Caco-2 (cell line): ENCODE data around the gene PPP1R37. TPM values are rescaled to one million over a fixed set of nuclear protein-coding genes. Genes with fewer than 3 reads are reported as not detected.

ENCODE experiments used
- BruUV-seq: library from RNA; stranded (reverse); fragments of 400-500 nt; replicated peaks from 2 replicates; lab custom pipeline; 2021; lab: Mats Ljungman, UMichigan
- CTCF ChIA-PET: fragments of 300-600 bp; sonication (Branson Sonifier 250); formaldehyde crosslinking; loops from one replicate; lab custom pipeline; 2022; ENCODE audit warnings: antibody characterized with exemption; lab: Charles Lee
- POLR2A ChIA-PET: fragments of 300-600 bp; sonication (Branson Sonifier 250); formaldehyde crosslinking; loops from one replicate; lab custom pipeline; 2022; ENCODE audit warnings: antibody characterized with exemption; lab: Charles Lee
- DNase-seq, 2 experiments: peaks; one replicate each; pipeline versions ENCODE4 v3.0.0 to v3.0.0-alpha.2; 2020 to 2022
- H3K27me3 ChIP-seq: replicated peaks from 2 replicates; pipeline ENCODE4 v1.6.0; 2011; ENCODE audit warnings: low read length; ENCODE audit not compliant: control insufficient read depth, insufficient read depth
- H3K36me3 ChIP-seq: 2 replicates; pipeline ENCODE4 v1.5.1; 2011; ENCODE audit warnings: low read length; ENCODE audit not compliant: control insufficient read depth, insufficient read depth
- H3K4me1 ChIP-seq: fragments of 250-450 bp; sonication (Bioruptor Pico); 2 replicates; pipeline ENCODE4 v1.5.1; 2020; ENCODE audit warnings: mild to moderate bottlenecking
- H3K4me3 ChIP-seq: 2 replicates; pipeline ENCODE4 v1.5.1; 2011; ENCODE audit warnings: low read depth, mild to moderate bottlenecking, control low read depth, low read length
- H3K9me3 ChIP-seq: fragments of 250-450 bp; sonication (Bioruptor Pico); 2 replicates; pipeline ENCODE4 v1.5.1; 2020; ENCODE audit warnings: mild to moderate bottlenecking, moderate library complexity
- H3K27ac Mint-ChIP-seq: one replicate; pipeline ENCODE4 v1.8.0; 2022; ENCODE audit warnings: mixed read lengths; ENCODE audit not compliant: unreplicated experiment
- H3K27me3 Mint-ChIP-seq: one replicate; pipeline ENCODE4 v1.8.0; 2022; ENCODE audit warnings: mixed read lengths; ENCODE audit not compliant: insufficient read depth, unreplicated experiment
- H3K36me3 Mint-ChIP-seq: one replicate; pipeline ENCODE4 v1.8.0; 2022; ENCODE audit warnings: mild to moderate bottlenecking, mixed read lengths; ENCODE audit not compliant: insufficient read depth, unreplicated experiment
- H3K4me1 Mint-ChIP-seq: one replicate; pipeline ENCODE4 v1.8.0; 2022; ENCODE audit warnings: low read depth, mixed read lengths; ENCODE audit not compliant: unreplicated experiment
- H3K4me3 Mint-ChIP-seq: one replicate; pipeline ENCODE4 v1.8.0; 2022; ENCODE audit warnings: mild to moderate bottlenecking, moderate library complexity, mixed read lengths; ENCODE audit not compliant: unreplicated experiment
- H3K9me3 Mint-ChIP-seq: one replicate; pipeline ENCODE4 v1.8.0; 2022; ENCODE audit warnings: mixed read lengths; ENCODE audit not compliant: unreplicated experiment
- CTCF ChIP-seq, 2 experiments: fragments of 200-600 bp in 1 of 2; IDR thresholded peaks; 1 replicate in 1 of 2; 2 replicates in 1 of 2; pipeline versions ENCODE4 v1.5.1 to v1.8.0; 2011 to 2022; ENCODE audit warnings: antibody characterized with exemption in 1 of 2, control low read depth in 1 of 2, inconsistent platforms in 1 of 2, low read depth in 1 of 2, low read length in 1 of 2, mild to moderate bottlenecking in 1 of 2, moderate library complexity in 1 of 2; ENCODE audit not compliant: insufficient read depth in 1 of 2, severe bottlenecking in 1 of 2, unreplicated experiment in 1 of 2
- intact Hi-C: fragments of 100-400 bp; cut with micrococcal nuclease; formaldehyde crosslinking; loops from one replicate; pipeline ENCODE4 v1.10.0; 2022; ENCODE audit not compliant: unreplicated experiment
- total RNA-seq: library from RNA; stranded (reverse); gene quantifications from 2 replicates; pipeline ENCODE4 v1.2.3, GENCODE V29; 2022

The PPP1R37 gene
- total RNA-seq, 1 experiment from 2014 or later, result 42.1 TPM

DNA sequence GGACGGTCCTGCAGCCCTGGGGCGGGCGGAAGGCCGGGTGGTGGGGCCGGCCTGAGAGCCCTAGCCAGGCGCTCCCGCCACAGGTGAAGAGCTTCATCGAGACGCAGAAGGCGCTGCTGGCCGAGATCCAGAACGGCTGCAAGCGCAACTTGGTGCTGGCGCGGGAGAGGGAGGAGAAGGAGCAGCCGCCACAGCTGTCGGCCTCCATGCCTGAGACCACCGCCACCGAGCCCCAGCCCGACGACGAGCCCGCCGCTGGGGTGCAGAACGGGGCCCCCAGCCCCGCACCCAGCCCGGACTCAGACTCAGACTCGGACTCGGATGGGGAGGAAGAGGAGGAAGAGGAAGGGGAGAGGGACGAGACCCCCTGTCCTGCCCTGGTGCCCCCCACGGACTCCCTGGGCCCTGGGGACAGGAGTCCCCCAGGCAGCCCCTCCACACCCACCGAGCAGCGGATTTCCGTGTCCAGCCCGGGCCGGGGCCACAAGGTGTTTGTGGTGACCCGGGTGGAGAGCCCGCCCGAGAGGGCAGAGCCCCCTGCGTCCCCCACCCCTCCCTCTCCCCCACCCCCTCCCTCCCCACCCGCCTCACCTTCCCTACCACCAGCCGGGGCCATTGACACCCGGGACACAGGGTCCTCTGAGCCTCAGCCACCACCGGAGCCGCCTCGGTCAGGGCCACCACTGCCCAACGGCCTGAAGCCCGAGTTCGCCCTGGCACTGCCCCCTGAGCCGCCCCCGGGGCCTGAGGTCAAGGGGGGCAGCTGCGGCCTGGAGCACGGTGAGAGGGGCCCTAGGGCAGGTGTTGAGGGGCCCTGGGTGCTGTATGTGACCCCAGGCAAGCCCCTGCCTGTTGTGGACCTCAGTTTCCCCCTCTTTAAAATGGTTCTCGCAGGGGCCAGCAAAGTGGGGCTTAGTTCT lies 52.6 kb downstream of the PPP1R37 start:
- Mint-ChIP-seq H3K4me3 (no peak overlapping the region), H3K27me3 (no peaks in the 10 kb centered on the region), H3K27ac (no peak overlapping the region), H3K9me3 (no peaks in the 10 kb centered on the region), H3K36me3 (peaks cover 50% of the 10 kb centered on the region), H3K4me1 (no peaks in the 10 kb centered on the region)
- Histone ChIP-seq H3K4me3 (no peak overlapping the region), H3K27me3 (no peaks in the 10 kb centered on the region), H3K4me1 (no peaks in the 10 kb centered on the region), H3K9me3 (no peaks in the 10 kb centered on the region), H3K36me3 (peaks cover 2% of the 10 kb centered on the region)
- intact Hi-C loops, result no loop called here
- no TSS peak for BruUV-seq
- TF ChIP-seq CTCF (IDR thresholded peaks at IDR 0.05; ENCODE audit: insufficient read depth in 1 of 2, low read depth in 1 of 2, low read length in 1 of 2, severe bottlenecking in 1 of 2, unreplicated experiment in 1 of 2), result no peak
- no peak for DNase-seq
- POLR2A ChIA-PET, result no interaction called here
- CTCF ChIA-PET, result no interaction called here

- BruUV-seq, result no TSS peak
- H3K27me3 ChIP-seq, result no peaks in the 10 kb centered on the region
- Mint-ChIP-seq H3K36me3 (peaks cover 50% of the 10 kb centered on the region), H3K27me3 (no peaks in the 10 kb centered on the region), H3K4me1 (no peaks in the 10 kb centered on the region), H3K4me3 (no peak overlapping the region), H3K27ac (no peak overlapping the region), H3K9me3 (no peaks in the 10 kb centered on the region)
- no peaks in the 10 kb centered on the region for H3K9me3 ChIP-seq
- POLR2A ChIA-PET, result interaction anchor here (0.7 kb wide), 1 partner anchor 8 kb away, joined by 3 read pairs; no protein-coding TSS in a partner anchor
- H3K36me3 ChIP-seq, result peaks cover 2% of the 10 kb centered on the region
- DNase-seq, result no peak
- TF ChIP-seq CTCF (IDR thresholded peaks at IDR 0.05; ENCODE audit: insufficient read depth in 1 of 2, low read depth in 1 of 2, low read length in 1 of 2, severe bottlenecking in 1 of 2, unreplicated experiment in 1 of 2), result no peak
- no peaks in the 10 kb centered on the region for H3K4me1 ChIP-seq
- CTCF ChIA-PET, result interaction anchor here (0.7 kb wide), 1 partner anchor 34 kb away, joined by 9 read pairs; no protein-coding TSS in a partner anchor
- intact Hi-C loops, result no loop called here
- no peak overlapping the region for H3K4me3 ChIP-seq
Observed at GRCh38 chr19:45146251-45146650, 53.3 kb downstream of the PPP1R37 start.

DNA sequence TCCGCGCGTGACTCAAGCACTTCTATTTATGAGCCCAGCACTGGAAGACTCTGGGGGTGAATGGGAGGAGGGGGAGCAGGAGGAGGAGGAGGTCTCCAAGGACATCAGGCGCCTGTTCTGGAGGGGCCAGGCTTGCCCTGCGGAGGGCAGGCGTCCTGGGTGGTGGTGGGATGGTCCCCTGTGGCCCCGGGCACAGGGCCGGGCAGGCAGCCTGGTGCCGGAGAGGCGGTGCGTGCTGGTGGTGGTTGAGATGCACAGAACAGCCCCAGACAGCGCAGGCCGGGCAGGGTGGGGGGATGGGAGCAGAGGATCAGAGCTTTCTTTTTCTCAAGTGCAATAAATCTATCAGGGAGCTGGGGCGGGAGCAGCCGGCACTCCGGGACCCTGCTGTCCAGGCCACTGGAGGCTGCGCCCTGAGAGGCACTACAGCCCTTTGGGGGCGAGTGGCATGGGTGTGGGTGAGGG lies 53.8 kb downstream of the PPP1R37 start:
- DNase-seq, result no peak
- intact Hi-C loops, result no loop called here
- no peak overlapping the region for H3K27ac Mint-ChIP-seq
- Histone ChIP-seq H3K36me3 (peaks cover 2% of the 10 kb centered on the region), H3K9me3 (no peaks in the 10 kb centered on the region), H3K4me3 (no peak overlapping the region), H3K27me3 (no peaks in the 10 kb centered on the region), H3K4me1 (no peaks in the 10 kb centered on the region)
- no peaks in the 10 kb centered on the region for H3K4me1 Mint-ChIP-seq
- H3K36me3 Mint-ChIP-seq, result peaks cover 50% of the 10 kb centered on the region
- ChIA-PET POLR2A (interaction anchor here (0.7 kb wide), 1 partner anchor 8 kb away, joined by 3 read pairs; no protein-coding TSS in a partner anchor), CTCF (interaction anchor here (0.7 kb wide), 1 partner anchor 34 kb away, joined by 9 read pairs; no protein-coding TSS in a partner anchor)
- no peak overlapping the region for H3K4me3 Mint-ChIP-seq
- H3K27me3 Mint-ChIP-seq, result no peaks in the 10 kb centered on the region
- BruUV-seq, result TSS peak; percentile 30
- TF ChIP-seq CTCF (IDR thresholded peaks at IDR 0.05; ENCODE audit: insufficient read depth in 1 of 2, low read depth in 1 of 2, low read length in 1 of 2, severe bottlenecking in 1 of 2, unreplicated experiment in 1 of 2), result no peak
- no peaks in the 10 kb centered on the region for H3K9me3 Mint-ChIP-seq
